Endodermal cell (in vitro differentiated cells): ENCODE measurements around the gene DNAJB4. TPM values are rescaled to one million over a fixed set of nuclear protein-coding genes. Genes with fewer than 3 reads are reported as not detected.
"Not testable (repeated sequence)": the region's sequence is repeated elsewhere in the genome, so short reads cannot be mapped to it uniquely, and the experiment has no call there.

Experiments used
- DNase-seq: peaks from one replicate; pipeline ENCODE4 v3.0.0-alpha.2; 2017
- H3K27ac ChIP-seq: 2 replicates; pipeline ENCODE4 v1.5.1; 2013; ENCODE audit warnings: mild to moderate bottlenecking, low read depth, low read length, moderate library complexity
- H3K27me3 ChIP-seq: 2 replicates; pipeline ENCODE4 v1.6.1; 2013; ENCODE audit warnings: mild to moderate bottlenecking, low read length, moderate library complexity; ENCODE audit not compliant: insufficient read depth, control insufficient read depth, poor library complexity, severe bottlenecking
- H3K36me3 ChIP-seq: 2 replicates; pipeline ENCODE4 v1.7.0; 2013; ENCODE audit warnings: mild to moderate bottlenecking, low read length, moderate library complexity; ENCODE audit not compliant: control insufficient read depth, insufficient read depth
- H3K4me1 ChIP-seq: one replicate; pipeline ENCODE4 v1.7.0; 2013; ENCODE audit warnings: low read length; ENCODE audit not compliant: control insufficient read depth, insufficient read depth
- H3K4me3 ChIP-seq: 2 replicates; pipeline ENCODE4 v1.5.1; 2013; ENCODE audit warnings: mild to moderate bottlenecking, low read length, moderate library complexity
- H3K9ac ChIP-seq: 2 replicates; pipeline ENCODE4 v1.6.1; 2013; ENCODE audit warnings: mild to moderate bottlenecking, low read length, moderate library complexity; ENCODE audit not compliant: poor library complexity, severe bottlenecking; ENCODE audit errors: extremely low read depth
- H3K9me3 ChIP-seq: 2 replicates; pipeline ENCODE4 v1.6.1; 2013; ENCODE audit warnings: mild to moderate bottlenecking, low read length, moderate library complexity; ENCODE audit not compliant: control insufficient read depth
- H3K27ac Mint-ChIP-seq: 2 replicates; pipeline ENCODE4 v1.8.0; 2020; ENCODE audit warnings: mixed read lengths
- H3K27me3 Mint-ChIP-seq: 2 replicates; pipeline ENCODE4 v1.8.0; 2021; ENCODE audit warnings: mild to moderate bottlenecking, mixed read lengths; ENCODE audit not compliant: insufficient read depth
- H3K36me3 Mint-ChIP-seq: 2 replicates; pipeline ENCODE4 v1.8.0; 2020; ENCODE audit warnings: low read depth, mixed read lengths
- H3K4me1 Mint-ChIP-seq: 2 replicates; pipeline ENCODE4 v1.8.0; 2020; ENCODE audit warnings: mixed read lengths
- H3K4me3 Mint-ChIP-seq: 2 replicates; pipeline ENCODE4 v1.8.0; 2020; ENCODE audit warnings: mild to moderate bottlenecking, moderate library complexity, mixed read lengths
- H3K9me3 Mint-ChIP-seq: 2 replicates; pipeline ENCODE4 v1.8.0; 2020; ENCODE audit warnings: mild to moderate bottlenecking, mixed read lengths
- WGBS, 2 experiments: methylation state at CpG; one replicate each; pipeline versions ENCODE4 v1.1.5 to v1.1.7; 2013; ENCODE audit warnings: missing lambda C conversion rate in 2 of 2, mixed read lengths in 1 of 2; ENCODE audit not compliant: insufficient coverage in 1 of 2, insufficient read length in 1 of 2; 5-methylcytosine and 5-hydroxymethylcytosine counted together
- total RNA-seq, 2 donors: library from RNA; stranded (reverse); fragmentation: NEBNext Ultra II Directional in 1 of 2; extraction: Animal tissue kit (Norgen Biotek cat#: 25700) in 1 of 2; gene quantifications; 2 replicates in 1 of 2; 3 replicates in 1 of 2; pipeline ENCODE4 v1.2.1, GENCODE V29; 2021
- TF ChIP-seq, protein P1 (sequence below): fragments of 200-600 bp; sonication (generic); conservative IDR thresholded peaks from 2 replicates; pipeline ENCODE4 v1.5.0; 2021; ENCODE audit warnings: antibody characterized with exemption, mild to moderate bottlenecking

DNAJB4 gene
- total RNA-seq, 2 donors from 2014 or later, result 16.4 to 38.4 TPM

DNA sequence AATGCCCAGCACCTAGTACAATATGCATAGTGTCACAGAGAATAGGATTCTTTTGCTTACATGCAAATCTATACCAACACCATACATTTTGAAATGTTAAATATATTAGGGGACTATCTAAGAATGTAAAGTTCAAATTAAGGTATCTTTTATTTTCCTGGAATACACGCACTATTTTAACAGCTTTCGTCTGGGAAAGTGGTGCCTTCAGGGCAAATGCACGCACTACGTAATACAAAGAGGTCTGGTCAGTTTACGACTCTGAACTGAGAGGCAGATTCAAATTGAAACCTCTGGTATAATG, 26.8 kb upstream of the DNAJB4 start:
- TF ChIP-seq, protein P1, sequence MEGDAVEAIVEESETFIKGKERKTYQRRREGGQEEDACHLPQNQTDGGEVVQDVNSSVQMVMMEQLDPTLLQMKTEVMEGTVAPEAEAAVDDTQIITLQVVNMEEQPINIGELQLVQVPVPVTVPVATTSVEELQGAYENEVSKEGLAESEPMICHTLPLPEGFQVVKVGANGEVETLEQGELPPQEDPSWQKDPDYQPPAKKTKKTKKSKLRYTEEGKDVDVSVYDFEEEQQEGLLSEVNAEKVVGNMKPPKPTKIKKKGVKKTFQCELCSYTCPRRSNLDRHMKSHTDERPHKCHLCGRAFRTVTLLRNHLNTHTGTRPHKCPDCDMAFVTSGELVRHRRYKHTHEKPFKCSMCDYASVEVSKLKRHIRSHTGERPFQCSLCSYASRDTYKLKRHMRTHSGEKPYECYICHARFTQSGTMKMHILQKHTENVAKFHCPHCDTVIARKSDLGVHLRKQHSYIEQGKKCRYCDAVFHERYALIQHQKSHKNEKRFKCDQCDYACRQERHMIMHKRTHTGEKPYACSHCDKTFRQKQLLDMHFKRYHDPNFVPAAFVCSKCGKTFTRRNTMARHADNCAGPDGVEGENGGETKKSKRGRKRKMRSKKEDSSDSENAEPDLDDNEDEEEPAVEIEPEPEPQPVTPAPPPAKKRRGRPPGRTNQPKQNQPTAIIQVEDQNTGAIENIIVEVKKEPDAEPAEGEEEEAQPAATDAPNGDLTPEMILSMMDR, result no peak
- peaks cover 30% of the 10 kb centered on the region for H3K4me1 Mint-ChIP-seq
- no peaks in the 10 kb centered on the region for H3K27me3 Mint-ChIP-seq
- H3K9me3 Mint-ChIP-seq, result no peaks in the 10 kb centered on the region
- Histone ChIP-seq H3K4me3 (peak overlapping the region; percentile 99), H3K36me3 (peaks cover 42% of the 10 kb centered on the region), H3K27ac (peak overlapping the region; percentile 98), H3K9ac (peak overlapping the region; percentile 100), H3K9me3 (no peaks in the 10 kb centered on the region), H3K4me1 (no peaks in the 10 kb centered on the region), H3K27me3 (no peaks in the 10 kb centered on the region)
- H3K36me3 Mint-ChIP-seq, result peaks cover 27% of the 10 kb centered on the region
- no peak for DNase-seq
- no peak overlapping the region for H3K4me3 Mint-ChIP-seq
- H3K27ac Mint-ChIP-seq, result no peak overlapping the region
- WGBS, 2 experiments, result 0% methylated on average over 5 of the region's 5 CpGs; no CpG with 5 or more reads in 1 of the 2 experiments

GRCh38 chr1:77978293-77978968, 26.3 kb upstream of the DNAJB4 start:
- Mint-ChIP-seq H3K9me3 (no peaks in the 10 kb centered on the region), H3K4me3 (no peak overlapping the region), H3K27me3 (no peaks in the 10 kb centered on the region), H3K36me3 (peaks cover 26% of the 10 kb centered on the region), H3K4me1 (peaks cover 30% of the 10 kb centered on the region), H3K27ac (no peak overlapping the region)
- WGBS, 2 experiments, result 0 to 1% methylated on average over 14 to 34 of the region's 34 CpGs
- peak; percentile 79 for DNase-seq
- H3K27ac ChIP-seq, result peak overlapping the region; percentile 98
- TF ChIP-seq, protein P1, result no peak
- H3K4me3 ChIP-seq, result peak overlapping the region; percentile 99
- H3K4me1 ChIP-seq, result no peaks in the 10 kb centered on the region
- H3K9me3 ChIP-seq, result no peaks in the 10 kb centered on the region
- no peaks in the 10 kb centered on the region for H3K27me3 ChIP-seq
- H3K9ac ChIP-seq, result peak overlapping the region; percentile 100
- H3K36me3 ChIP-seq, result peaks cover 42% of the 10 kb centered on the region

- Mint-ChIP-seq H3K36me3 (peaks cover 22% of the 10 kb centered on the region), H3K4me3 (no peak within 1 kb of the TSS), H3K4me1 (peaks cover 35% of the 10 kb centered on the region), H3K27me3 (no peaks in the 10 kb centered on the region), H3K9me3 (no peaks in the 10 kb centered on the region), H3K27ac (no peak within 1 kb of the TSS)
- TF ChIP-seq, protein P1, result peak; percentile 78
- DNase-seq, result peak; percentile 98
- peaks cover 4% of the 10 kb centered on the region for H3K4me1 ChIP-seq
- H3K9me3 ChIP-seq, result no peaks in the 10 kb centered on the region
- H3K27ac ChIP-seq, result peak within 1 kb of the TSS; percentile 98
- 0 to 1% methylated on average over 41 to 57 of the region's 57 CpGs for WGBS, 2 experiments
- H3K9ac ChIP-seq, result peak within 1 kb of the TSS; percentile 100
- H3K4me3 ChIP-seq, result peak within 1 kb of the TSS; percentile 99
- H3K27me3 ChIP-seq, result no peaks in the 10 kb centered on the region
- H3K36me3 ChIP-seq, result peaks cover 42% of the 10 kb centered on the region
Observed at GRCh38 chr1:77978969-77979876, 25.5 kb upstream of the DNAJB4 start, which contains the start of gene FUBP1. Gene FUBP1 (minus strand): TSS chr1:77979072. CDS start chr1:77979004, 68 bp downstream.

DNA sequence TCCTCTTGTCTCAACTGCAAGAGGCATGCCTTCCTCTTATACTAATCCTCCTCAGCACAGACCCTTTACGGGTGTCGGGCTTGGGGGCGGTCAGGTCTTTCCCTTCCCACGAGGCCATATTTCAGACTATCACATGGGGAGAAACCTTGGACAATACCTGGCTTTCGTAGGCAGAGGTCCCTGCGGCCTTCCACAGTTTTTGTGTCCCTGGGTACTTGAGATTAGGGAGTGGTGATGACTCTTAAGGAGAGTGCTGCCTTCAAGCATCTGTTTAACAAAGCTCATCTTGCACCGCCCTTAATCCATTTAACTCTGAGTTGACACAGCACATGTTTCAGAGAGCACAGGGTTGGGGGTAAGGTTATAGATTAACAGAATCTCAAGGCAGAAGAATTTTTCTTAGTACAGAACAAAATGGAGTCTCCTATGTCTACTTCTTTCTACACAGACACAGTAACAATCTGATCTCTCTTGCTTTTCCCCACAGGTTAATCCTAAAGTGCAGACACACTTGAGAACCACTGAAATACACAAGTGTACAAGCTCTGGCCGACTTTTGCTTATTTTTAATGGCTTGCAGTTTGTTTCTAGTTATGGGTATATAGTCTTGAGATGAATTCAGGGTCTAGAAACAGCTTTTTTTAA, 21.3 kb upstream of the DNAJB4 start:
- WGBS, 2 experiments, result 72 to 100% methylated on average over 4 to 7 of the region's 8 CpGs
- H3K27ac Mint-ChIP-seq, result peak overlapping the region; percentile 93
- Histone ChIP-seq H3K36me3 (peaks cover 11% of the 10 kb centered on the region), H3K4me1 (peaks cover 12% of the 10 kb centered on the region)
- H3K4me3 Mint-ChIP-seq, DNase-seq, H3K4me3 ChIP-seq, H3K27me3 Mint-ChIP-seq, H3K27ac ChIP-seq, H3K9ac ChIP-seq, H3K9me3 Mint-ChIP-seq, H3K9me3 ChIP-seq, H3K27me3 ChIP-seq, H3K36me3 Mint-ChIP-seq: not testable (repeated sequence)
- peaks cover 47% of the 10 kb centered on the region for H3K4me1 Mint-ChIP-seq
